AG04449 (cell line): Measurements from ENCODE around the gene TLR6.

ENCODE experiments used
- CTCF ChIA-PET: fragments of 350-600 bp; formaldehyde crosslinking; extraction: SDS; loops from one replicate; lab custom pipeline; 2021; ENCODE audit warnings: antibody characterized with exemption; lab: Yijun Ruan, JAX
- POLR2A ChIA-PET: fragments of 400-600, 350-600 bp; formaldehyde crosslinking; extraction: SDS; loops from one replicate; lab custom pipeline; 2020; ENCODE audit warnings: antibody characterized with exemption, inconsistent platforms; lab: Yijun Ruan, JAX
- DNase-seq: peaks from one replicate; pipeline ENCODE4 v3.0.0-alpha.2; 2010; ENCODE audit warnings: low read depth, low spot score
- H3K4me3 ChIP-seq: 2 replicates; pipeline ENCODE4 v1.5.1; 2011; ENCODE audit warnings: low read depth, mild to moderate bottlenecking, control low read depth, low read length
- CTCF ChIP-seq: IDR thresholded peaks from one replicate; pipeline ENCODE4 v1.5.1; 2011; ENCODE audit warnings: mild to moderate bottlenecking, moderate library complexity, low read length, control low read depth, inconsistent platforms; ENCODE audit not compliant: insufficient read depth; ENCODE audit errors: missing control alignments

TLR6 gene

GRCh38 chr4:38857354-38858096, 908 bp upstream of the TLR6 start:
- no peak for DNase-seq
- ChIA-PET CTCF (interaction anchor here (0.8 to 3.5 kb wide), 7 partner anchors 11 to 99 kb away, joined by 3 to 30 read pairs (median 5); no protein-coding TSS in a partner anchor), POLR2A (no interaction called here)
- H3K4me3 ChIP-seq, result peak overlapping the region; percentile 39
- no peak for TF ChIP-seq CTCF

GRCh38 chr4:38856046-38856445, 571 bp downstream of the TLR6 start:
- TF ChIP-seq CTCF, result no peak
- H3K4me3 ChIP-seq, result no peak overlapping the region
- ChIA-PET CTCF (interaction anchor here (0.7 to 3.5 kb wide), 19 partner anchors 9 to 676 kb away, joined by 3 to 30 read pairs (median 5); partner anchors contain the start of genes FAM114A1, TLR1 and TLR10), POLR2A (no interaction called here)
- no peak for DNase-seq

- CTCF ChIA-PET, result interaction anchor here (0.7 to 3.5 kb wide), 16 partner anchors 9 to 676 kb away, joined by 3 to 30 read pairs (median 6); partner anchors contain the start of genes FAM114A1, TLR1 and TLR10
- POLR2A ChIA-PET, result no interaction called here
- no peak for TF ChIP-seq CTCF
- DNase-seq, result no peak
- H3K4me3 ChIP-seq, result no peak overlapping the region
Observed at GRCh38 chr4:38855466-38855865, 1.2 kb downstream of the TLR6 start.

GRCh38 chr4:38846015-38846414, 10.6 kb downstream of the TLR6 start:
- CTCF ChIA-PET, result interaction anchor here (1.6 to 3.1 kb wide), 3 partner anchors 10 to 15 kb away, joined by 5 to 14 read pairs (median 12); partner anchors contain the start of gene TLR6
- DNase-seq, result no peak
- H3K4me3 ChIP-seq, result no peak overlapping the region
- POLR2A ChIA-PET, result no interaction called here
- no peak for TF ChIP-seq CTCF

- POLR2A ChIA-PET, result no interaction called here
- no peak for DNase-seq
- no peak overlapping the region for H3K4me3 ChIP-seq
- CTCF ChIA-PET, result interaction anchor here (1.4 to 3.1 kb wide), 3 partner anchors 13 to 39 kb away, joined by 3 to 20 read pairs (median 9); partner anchors contain the start of gene TLR6
- no peak for TF ChIP-seq CTCF
Observed at GRCh38 chr4:38842994-38843393, 13.6 kb downstream of the TLR6 start.

- DNase-seq, result no peak
- ChIA-PET CTCF (no interaction called here), POLR2A (no interaction called here)
Observed at GRCh38 chr4:38837849-38838248, 18.8 kb downstream of the TLR6 start.

More at GRCh38 chr4:38837849-38838248, 18.8 kb downstream of the TLR6 start:
- no peak overlapping the region for H3K4me3 ChIP-seq
- no peak for TF ChIP-seq CTCF
